GOT3 (cell line): ENCODE measurements around the gene RCCD1.

Experiments
- DNase-seq: peaks from one replicate; lab custom pipeline; 2025; ENCODE audit warnings: mixed read lengths; lab: John Stamatoyannopoulos, UW

The RCCD1 gene

GRCh38 chr15:90942354-90943120 lies 12.1 kb upstream of the RCCD1 start:
- no peak for DNase-seq

GRCh38 chr15:90945091-90945490 lies 9.6 kb upstream of the RCCD1 start:
- DNase-seq = no peak

- no peak for DNase-seq
Measured at GRCh38 chr15:90946538-90946937, 8.1 kb upstream of the RCCD1 start.

- DNase-seq = no peak
Measured at GRCh38 chr15:90946941-90947576, 7.6 kb upstream of the RCCD1 start.

GRCh38 chr15:90947577-90948357 lies 6.9 kb upstream of the RCCD1 start:
- no peak for DNase-seq

- no peak for DNase-seq
Measured at GRCh38 chr15:90948506-90948905, 6.2 kb upstream of the RCCD1 start.

GRCh38 chr15:90949979-90950675 lies 4.6 kb upstream of the RCCD1 start:
- no peak for DNase-seq

- DNase-seq = no peak
Measured at GRCh38 chr15:90950676-90951075, 4.0 kb upstream of the RCCD1 start.

GRCh38 chr15:90952901-90953677 lies 1.6 kb upstream of the RCCD1 start:
- no peak for DNase-seq

- DNase-seq = no peak
Measured at GRCh38 chr15:90953947-90954711, 555 bp upstream of the RCCD1 start.

GRCh38 chr15:90955624-90956273 lies 1.1 kb downstream of the RCCD1 start:
- DNase-seq = no peak

GRCh38 chr15:90956274-90957030 lies 1.8 kb downstream of the RCCD1 start:
- DNase-seq = no peak

- no peak for DNase-seq
Measured at GRCh38 chr15:90957031-90957790, 2.5 kb downstream of the RCCD1 start.

- DNase-seq = no peak
Measured at GRCh38 chr15:90957791-90958190, 3.1 kb downstream of the RCCD1 start.

GRCh38 chr15:90959028-90959595 lies 4.4 kb downstream of the RCCD1 start:
- no peak for DNase-seq

GRCh38 chr15:90959894-90960293 lies 5.2 kb downstream of the RCCD1 start:
- no peak for DNase-seq

GRCh38 chr15:90960298-90961091 lies 5.8 kb downstream of the RCCD1 start:
- no peak for DNase-seq
